AG04449 (cell line): ENCODE results near the gene OR4K1.

Experiments used
- CTCF ChIA-PET: fragments of 350-600 bp; formaldehyde crosslinking; extraction: SDS; loops from one replicate; lab custom pipeline; 2021; ENCODE audit warnings: antibody characterized with exemption; lab: Yijun Ruan, JAX
- POLR2A ChIA-PET: fragments of 400-600, 350-600 bp; formaldehyde crosslinking; extraction: SDS; loops from one replicate; lab custom pipeline; 2020; ENCODE audit warnings: antibody characterized with exemption, inconsistent platforms; lab: Yijun Ruan, JAX
- DNase-seq: peaks from one replicate; pipeline ENCODE4 v3.0.0-alpha.2; 2010; ENCODE audit warnings: low read depth, low spot score
- H3K4me3 ChIP-seq: 2 replicates; pipeline ENCODE4 v1.5.1; 2011; ENCODE audit warnings: low read depth, mild to moderate bottlenecking, control low read depth, low read length
- CTCF ChIP-seq: IDR thresholded peaks from one replicate; pipeline ENCODE4 v1.5.1; 2011; ENCODE audit warnings: mild to moderate bottlenecking, moderate library complexity, low read length, control low read depth, inconsistent platforms; ENCODE audit not compliant: insufficient read depth; ENCODE audit errors: missing control alignments

Gene OR4K1

GRCh38 chr14:19917243-19917642 lies 13.5 kb upstream of the OR4K1 start:
- POLR2A ChIA-PET = no interaction called here
- DNase-seq = no peak
- no peak overlapping the region for H3K4me3 ChIP-seq
- no peak for TF ChIP-seq CTCF
- CTCF ChIA-PET = no interaction called here

- DNase-seq = no peak
- no peak for TF ChIP-seq CTCF
- H3K4me3 ChIP-seq = no peak overlapping the region
- POLR2A ChIA-PET = no interaction called here
- CTCF ChIA-PET = no interaction called here
Observed at GRCh38 chr14:19917955-19918518, 12.7 kb upstream of the OR4K1 start.

DNA sequence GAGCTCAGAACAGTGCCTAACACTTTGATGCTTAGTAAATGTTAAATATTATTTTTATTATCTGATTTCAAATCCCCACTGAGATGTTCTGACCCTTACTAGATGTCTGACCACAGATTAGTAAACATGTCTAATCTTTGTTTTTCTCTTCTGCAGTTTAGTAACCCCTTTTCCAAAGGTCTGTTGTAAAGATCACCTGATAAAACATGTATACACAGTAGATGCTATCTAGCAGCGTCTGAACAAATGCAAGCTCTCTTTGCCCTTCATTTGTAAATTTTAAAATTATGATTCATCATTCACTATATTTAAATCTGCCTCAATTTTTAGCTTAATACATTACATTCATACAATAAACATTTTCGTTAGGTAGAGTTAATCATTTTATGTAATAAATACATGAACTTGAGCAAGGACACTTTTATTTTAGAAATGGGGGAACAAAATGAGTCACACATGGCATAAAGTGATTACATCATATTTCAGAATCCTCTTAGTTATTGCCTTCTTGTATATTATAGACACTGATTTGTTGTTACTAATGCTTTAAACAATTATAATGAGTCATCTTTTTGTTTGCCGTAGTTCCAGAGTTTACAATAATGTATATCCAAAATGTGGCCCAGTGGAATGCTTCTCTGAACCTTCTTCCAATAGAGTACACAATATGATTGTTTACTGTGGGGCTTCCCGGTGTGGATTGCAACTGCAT lies 12.0 kb upstream of the OR4K1 start:
- TF ChIP-seq CTCF = no peak
- no peak overlapping the region for H3K4me3 ChIP-seq
- no peak for DNase-seq
- CTCF ChIA-PET = no interaction called here
- POLR2A ChIA-PET = no interaction called here

GRCh38 chr14:19920021-19920657 lies 10.6 kb upstream of the OR4K1 start, which contains the start of gene OR4K5:
TSS of gene OR4K5 (plus strand) at chr14:19920607. CDS start at chr14:19920607, 0 bp downstream.
- no peak for TF ChIP-seq CTCF
- H3K4me3 ChIP-seq = no peak within 1 kb of the TSS
- POLR2A ChIA-PET = no interaction called here
- no peak for DNase-seq
- CTCF ChIA-PET = no interaction called here

DNA sequence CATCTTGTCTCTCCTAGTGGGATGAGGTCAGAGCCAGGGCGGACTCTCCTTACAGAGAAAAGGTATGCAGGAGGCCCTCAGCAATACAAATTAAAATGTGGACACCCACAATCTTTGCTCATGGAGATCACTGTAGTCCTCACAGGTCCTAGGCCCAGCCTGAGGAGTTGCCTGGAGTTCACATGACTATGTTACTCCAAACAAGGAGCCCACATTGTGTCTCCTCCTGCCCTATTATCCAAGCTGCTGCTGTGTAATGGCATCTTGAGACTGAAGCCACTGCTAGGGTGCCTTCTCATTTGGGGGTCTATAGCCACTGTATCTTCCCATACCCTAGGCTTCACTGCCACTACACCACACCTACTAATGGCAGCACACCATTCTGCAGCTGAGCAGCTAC lies 11.0 kb downstream of the OR4K1 start:
- H3K4me3 ChIP-seq = no peak overlapping the region
- no peak for DNase-seq
- no peak for TF ChIP-seq CTCF
- ChIA-PET CTCF (no interaction called here), POLR2A (no interaction called here)

- POLR2A ChIA-PET = no interaction called here
- CTCF ChIA-PET = no interaction called here
- no peak for DNase-seq
- TF ChIP-seq CTCF = no peak
- H3K4me3 ChIP-seq = no peak overlapping the region
Observed at GRCh38 chr14:19947413-19948090, 16.8 kb downstream of the OR4K1 start.
